ENCODE results near the gene PTPN21. TPM values are rescaled to one million over a fixed set of nuclear protein-coding genes. Genes with fewer than 3 reads are reported as not detected.

PTPN21 gene
- total and polyA plus RNA-seq, 10 donors, result 0.85 to 10.9 (median 5.7) TPM

DNA sequence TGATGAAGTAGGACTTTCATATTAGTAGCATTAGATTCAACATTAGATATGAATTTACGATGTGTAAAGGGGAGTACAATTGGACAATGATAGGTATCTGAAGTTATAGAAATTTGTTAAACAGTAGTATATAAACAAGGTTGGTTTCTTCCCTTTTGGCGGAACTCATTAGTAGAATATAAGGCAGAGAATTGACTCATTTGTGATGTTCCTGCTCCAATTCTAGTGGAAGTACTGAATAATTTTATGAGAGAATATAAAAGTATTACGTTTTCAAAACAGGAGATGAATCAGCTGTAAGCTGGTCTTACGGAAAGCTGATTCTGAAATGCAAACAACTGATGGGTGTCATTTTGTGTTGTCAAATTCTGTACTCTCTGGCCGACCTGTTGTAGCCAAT, 21.4 kb upstream of the PTPN21 start:
- Histone ChIP-seq H3K4me1 (no peaks in the 10 kb centered on the region), H3K9me3 (no peaks in the 10 kb centered on the region), H3K27ac (no peak overlapping the region), H3K4me3 (no peak overlapping the region), H3K27me3 (replicated peaks in 1 of 7) (no peaks in the 10 kb centered on the region), H3K36me3 (peaks cover 0 to 100% (median 90%) of the 10 kb centered on the region in 6 donors)
- TF ChIP-seq POLR2AphosphoS5 (IDR thresholded peaks at IDR 0.05), result no peak
- TF ChIP-seq, protein P1, sequence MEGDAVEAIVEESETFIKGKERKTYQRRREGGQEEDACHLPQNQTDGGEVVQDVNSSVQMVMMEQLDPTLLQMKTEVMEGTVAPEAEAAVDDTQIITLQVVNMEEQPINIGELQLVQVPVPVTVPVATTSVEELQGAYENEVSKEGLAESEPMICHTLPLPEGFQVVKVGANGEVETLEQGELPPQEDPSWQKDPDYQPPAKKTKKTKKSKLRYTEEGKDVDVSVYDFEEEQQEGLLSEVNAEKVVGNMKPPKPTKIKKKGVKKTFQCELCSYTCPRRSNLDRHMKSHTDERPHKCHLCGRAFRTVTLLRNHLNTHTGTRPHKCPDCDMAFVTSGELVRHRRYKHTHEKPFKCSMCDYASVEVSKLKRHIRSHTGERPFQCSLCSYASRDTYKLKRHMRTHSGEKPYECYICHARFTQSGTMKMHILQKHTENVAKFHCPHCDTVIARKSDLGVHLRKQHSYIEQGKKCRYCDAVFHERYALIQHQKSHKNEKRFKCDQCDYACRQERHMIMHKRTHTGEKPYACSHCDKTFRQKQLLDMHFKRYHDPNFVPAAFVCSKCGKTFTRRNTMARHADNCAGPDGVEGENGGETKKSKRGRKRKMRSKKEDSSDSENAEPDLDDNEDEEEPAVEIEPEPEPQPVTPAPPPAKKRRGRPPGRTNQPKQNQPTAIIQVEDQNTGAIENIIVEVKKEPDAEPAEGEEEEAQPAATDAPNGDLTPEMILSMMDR (IDR thresholded peaks at IDR 0.05 in 8 of 11, conservative IDR thresholded peaks at IDR 0.05 in 3 of 11), result no peak
- no peak for TF ChIP-seq POLR2A (IDR thresholded peaks at IDR 0.05)
- intact Hi-C loops (cut with DNase I; ENCODE audit: low total_unique reads), result no loop called here
- WGBS, 5 donors, result 93 to 98% (median 94%) methylated on average over 5 of the region's 5 CpGs
- DNase-seq, result no peak

DNA sequence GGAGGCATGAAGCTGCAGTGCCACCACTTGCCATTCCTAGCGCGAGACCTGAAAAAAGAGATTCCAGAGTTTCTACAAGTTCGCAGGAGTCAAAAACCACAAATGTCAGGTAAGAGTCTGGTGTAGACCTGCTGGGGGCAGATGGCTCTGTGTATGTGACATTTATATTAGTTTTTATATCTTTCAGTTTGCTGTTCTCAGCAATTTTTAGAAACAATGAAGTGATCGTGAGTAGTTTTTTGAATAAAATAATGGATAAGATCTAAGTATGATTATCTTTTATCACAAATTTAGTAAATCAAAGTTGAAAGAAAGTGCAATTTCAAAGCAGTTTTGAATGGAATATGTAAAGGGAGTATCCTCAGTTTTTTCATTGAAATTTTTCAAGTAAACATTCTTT, 17.3 kb upstream of the PTPN21 start:
- intact Hi-C loops (cut with DNase I; ENCODE audit: low total_unique reads), result no loop called here
- no peaks in the 10 kb centered on the region for H3K4me1 ChIP-seq
- peaks cover 0 to 9% (median 0%) of the 10 kb centered on the region in 8 donors for H3K9me3 ChIP-seq
- 95 to 98% (median 96%) methylated on average over 4 of the region's 4 CpGs for WGBS, 5 donors
- no peak overlapping the region for H3K4me3 ChIP-seq
- TF ChIP-seq POLR2A (IDR thresholded peaks at IDR 0.05), result no peak
- no peaks in the 10 kb centered on the region for H3K27me3 ChIP-seq (replicated peaks in 1 of 7)
- no peak overlapping the region for H3K27ac ChIP-seq
- DNase-seq, result no peak
- peaks cover 7 to 99% (median 88%) of the 10 kb centered on the region in 6 donors for H3K36me3 ChIP-seq

DNA sequence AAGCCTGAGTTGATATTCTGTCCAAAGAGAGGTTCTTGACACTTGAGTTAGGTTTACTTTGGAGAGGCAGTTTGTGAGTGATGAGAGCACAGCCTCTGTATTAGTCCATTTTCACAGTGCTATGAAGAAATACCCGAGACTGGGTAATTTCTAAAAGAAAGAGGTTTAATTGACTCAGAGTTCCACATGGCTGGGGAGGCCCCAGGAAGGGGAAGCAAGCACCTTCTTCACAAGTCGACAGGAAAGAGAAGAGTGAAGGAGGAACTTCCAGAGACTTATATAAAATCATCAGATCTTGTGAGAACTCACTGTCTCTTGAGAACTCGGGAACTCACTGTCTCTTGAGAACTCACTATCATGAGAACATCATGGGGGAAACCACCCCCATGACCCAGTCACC, 13.4 kb upstream of the PTPN21 start:
- Histone ChIP-seq H3K36me3 (peaks cover 7 to 59% (median 50%) of the 10 kb centered on the region in 6 donors), H3K27ac (no peak overlapping the region), H3K4me3 (no peak overlapping the region), H3K4me1 (peaks cover 12 to 33% (median 22%) of the 10 kb centered on the region in 6 donors), H3K27me3 (replicated peaks in 1 of 7) (no peaks in the 10 kb centered on the region), H3K9me3 (peaks cover 0 to 9% (median 0%) of the 10 kb centered on the region in 8 donors)
- DNase-seq, result no peak
- intact Hi-C loops (cut with DNase I; ENCODE audit: low total_unique reads), result no loop called here
- no peak for TF ChIP-seq POLR2A (IDR thresholded peaks at IDR 0.05)
- TF ChIP-seq, protein P1 (IDR thresholded peaks at IDR 0.05 in 8 of 11, conservative IDR thresholded peaks at IDR 0.05 in 3 of 11), result no peak
- no peak for TF ChIP-seq POLR2AphosphoS5 (IDR thresholded peaks at IDR 0.05)
- WGBS, 5 donors, result 57 to 70% (median 65%) methylated on average over 3 of the region's 3 CpGs

DNA sequence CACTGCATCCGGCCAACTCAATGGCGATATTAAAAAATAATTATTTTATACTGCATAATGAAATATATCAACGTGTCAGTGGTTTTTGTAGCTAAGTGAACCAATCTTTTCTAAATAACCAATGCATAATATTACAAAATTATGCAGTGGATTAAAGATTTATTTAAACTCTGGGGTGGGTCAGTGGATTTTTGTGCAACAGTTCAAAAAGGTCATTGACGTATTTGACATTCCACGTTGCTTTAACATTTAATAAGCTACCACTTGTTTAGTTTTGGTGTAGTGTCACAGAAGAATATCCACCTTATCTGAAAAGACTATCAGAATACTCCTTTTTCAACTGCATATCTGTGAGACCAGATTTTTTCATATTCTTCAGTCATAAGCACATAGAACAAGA, 10.6 kb upstream of the PTPN21 start:
- intact Hi-C loops (cut with DNase I; ENCODE audit: low total_unique reads), result no loop called here
- no peak for DNase-seq
- H3K36me3 ChIP-seq, result peaks cover 7 to 32% (median 29%) of the 10 kb centered on the region in 6 donors
- TF ChIP-seq, protein P1 (IDR thresholded peaks at IDR 0.05 in 8 of 11, conservative IDR thresholded peaks at IDR 0.05 in 3 of 11), result no peak
- no peak for TF ChIP-seq POLR2A (IDR thresholded peaks at IDR 0.05)
- TF ChIP-seq POLR2AphosphoS5 (IDR thresholded peaks at IDR 0.05), result no peak
- 90 to 96% (median 94%) methylated on average over 5 of the region's 5 CpGs for WGBS, 5 donors
- H3K27me3 ChIP-seq (replicated peaks in 1 of 7), result peaks cover 0 to 8% (median 0%) of the 10 kb centered on the region in 7 donors
- H3K9me3 ChIP-seq, result peaks cover 0 to 9% (median 0%) of the 10 kb centered on the region in 8 donors
- no peak overlapping the region for H3K4me3 ChIP-seq
- H3K4me1 ChIP-seq, result peaks cover 12 to 40% (median 29%) of the 10 kb centered on the region in 6 donors
- no peak overlapping the region for H3K27ac ChIP-seq
